A673 (cell line): ENCODE data around the gene CMIP. TPM values are rescaled to one million over a fixed set of nuclear protein-coding genes. Genes with fewer than 3 reads are reported as not detected.

Experiments used
- BruUV-seq: library from RNA; stranded (reverse); fragments of 400-500 nt; replicated peaks from 2 replicates; lab custom pipeline; 2021; lab: Mats Ljungman, UMichigan
- CTCF ChIA-PET: fragments of 300-600 bp; sonication (Branson Sonifier 250); formaldehyde crosslinking; loops from one replicate; lab custom pipeline; 2022; ENCODE audit warnings: antibody characterized with exemption; lab: Charles Lee
- POLR2A ChIA-PET: fragments of 300-600 bp; sonication (Branson Sonifier 250); formaldehyde crosslinking; loops from one replicate; lab custom pipeline; 2022; ENCODE audit warnings: antibody characterized with exemption; ENCODE audit not compliant: low non-redundant PET; lab: Charles Lee
- DNase-seq: peaks from one replicate; pipeline ENCODE4 v3.0.0-alpha.2; 2015; ENCODE audit warnings: low spot score
- H3K27ac ChIP-seq: fragments of 200-600 bp; sonication (generic); 2 replicates; pipeline ENCODE4 v1.5.1; 2016; ENCODE audit warnings: mixed run types, low read depth, mild to moderate bottlenecking, mixed read lengths, antibody characterized with exemption, low read length; ENCODE audit not compliant: poor library complexity, severe bottlenecking
- H3K27me3 ChIP-seq: fragments of 200-600 bp; sonication (generic); replicated peaks from 2 replicates; pipeline ENCODE4 v1.6.1; 2017; ENCODE audit warnings: mixed run types, low read depth, mild to moderate bottlenecking, mixed read lengths, antibody characterized with exemption, low read length; ENCODE audit not compliant: insufficient read depth, poor library complexity
- H3K36me3 ChIP-seq: fragments of 200-600 bp; sonication (generic); 2 replicates; pipeline ENCODE4 v1.6.1; 2016; ENCODE audit warnings: mixed run types, mild to moderate bottlenecking, mixed read lengths, antibody characterized with exemption, low read length; ENCODE audit not compliant: insufficient read depth, poor library complexity, severe bottlenecking
- H3K4me1 ChIP-seq: fragments of 200-600 bp; sonication (generic); 2 replicates; pipeline ENCODE4 v1.6.1; 2017; ENCODE audit warnings: mixed run types, mild to moderate bottlenecking, mixed read lengths, antibody characterized with exemption, low read length; ENCODE audit not compliant: insufficient read depth, poor library complexity, severe bottlenecking
- H3K4me3 ChIP-seq: fragments of 200-600 bp; sonication (generic); 2 replicates; pipeline ENCODE4 v1.5.1; 2016; ENCODE audit warnings: low read depth, mixed run types, mild to moderate bottlenecking, mixed read lengths, low read length; ENCODE audit not compliant: poor library complexity, severe bottlenecking
- H3K9me3 ChIP-seq: fragments of 200-600 bp; sonication (generic); 2 replicates; pipeline ENCODE4 v1.6.1; 2016; ENCODE audit warnings: mixed run types, low read depth, mild to moderate bottlenecking, mixed read lengths, antibody characterized with exemption, low read length; ENCODE audit not compliant: poor library complexity, severe bottlenecking
- EZH2 ChIP-seq: fragments of 200-600 bp; sonication (generic); IDR thresholded peaks from 2 replicates; pipeline ENCODE4 v1.6.1; 2017; ENCODE audit warnings: borderline replicate concordance, low read depth, mild to moderate bottlenecking, mixed read lengths, antibody characterized with exemption, low read length; ENCODE audit not compliant: poor library complexity, severe bottlenecking
- intact Hi-C: fragments of 100-400 bp; cut with micrococcal nuclease; formaldehyde crosslinking; loops from one replicate; pipeline ENCODE4 v1.10.0; 2022; ENCODE audit not compliant: unreplicated experiment
- total RNA-seq: library from RNA; stranded (reverse); gene quantifications from 2 replicates; pipeline ENCODE4 v1.2.3, GENCODE V29; 2021
- TF ChIP-seq, protein P1 (sequence below): fragments of 300-800, 200-600 bp; sonication (generic); conservative IDR thresholded peaks from 2 replicates; pipeline ENCODE4 v1.5.1; 2017; ENCODE audit warnings: low read depth, mild to moderate bottlenecking, antibody characterized with exemption, low read length, moderate library complexity, mixed read lengths

The CMIP gene
- total RNA-seq, 1 experiment from 2014 or later = 25.5 TPM

DNA sequence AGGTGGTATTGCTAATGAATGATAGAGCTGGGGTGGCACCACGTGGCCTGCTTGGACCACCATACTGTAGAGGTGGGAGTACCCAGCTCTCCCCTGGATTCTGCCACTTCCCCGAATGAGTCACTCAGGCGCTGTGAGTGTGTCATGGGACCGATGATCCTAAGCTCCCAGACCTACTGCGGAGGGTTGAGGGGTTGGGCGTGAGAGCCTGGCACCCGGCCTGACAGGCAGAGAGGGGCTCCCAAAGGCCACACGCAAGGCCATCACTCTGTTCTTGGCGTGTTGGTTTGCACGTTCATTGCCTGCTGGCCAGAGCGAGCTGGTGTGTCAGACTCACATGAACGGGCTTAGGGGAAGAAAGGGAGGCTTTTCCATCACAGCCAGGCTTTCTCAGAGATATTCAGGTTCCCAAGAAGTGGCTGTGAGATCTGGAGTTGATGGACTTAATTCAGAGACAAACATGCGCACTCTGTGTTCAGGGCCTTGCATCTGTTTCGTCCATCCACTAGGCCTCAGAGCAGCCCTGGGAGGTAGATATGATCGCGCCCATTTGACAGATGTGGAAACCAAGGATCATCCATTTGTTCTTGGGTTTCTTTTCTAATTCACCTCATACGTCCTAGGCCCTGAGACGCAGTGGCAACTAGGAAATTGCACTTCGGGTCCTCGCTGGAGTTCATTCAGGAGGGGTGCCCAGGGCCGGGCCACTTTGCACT is 41.4 kb downstream of the CMIP start:
- no peaks in the 10 kb centered on the region for H3K4me1 ChIP-seq
- ChIA-PET POLR2A (no interaction called here), CTCF (interaction anchor here (0.6 kb wide), 1 partner anchor 75 kb away, joined by 17 read pairs; no protein-coding TSS in a partner anchor)

DNA sequence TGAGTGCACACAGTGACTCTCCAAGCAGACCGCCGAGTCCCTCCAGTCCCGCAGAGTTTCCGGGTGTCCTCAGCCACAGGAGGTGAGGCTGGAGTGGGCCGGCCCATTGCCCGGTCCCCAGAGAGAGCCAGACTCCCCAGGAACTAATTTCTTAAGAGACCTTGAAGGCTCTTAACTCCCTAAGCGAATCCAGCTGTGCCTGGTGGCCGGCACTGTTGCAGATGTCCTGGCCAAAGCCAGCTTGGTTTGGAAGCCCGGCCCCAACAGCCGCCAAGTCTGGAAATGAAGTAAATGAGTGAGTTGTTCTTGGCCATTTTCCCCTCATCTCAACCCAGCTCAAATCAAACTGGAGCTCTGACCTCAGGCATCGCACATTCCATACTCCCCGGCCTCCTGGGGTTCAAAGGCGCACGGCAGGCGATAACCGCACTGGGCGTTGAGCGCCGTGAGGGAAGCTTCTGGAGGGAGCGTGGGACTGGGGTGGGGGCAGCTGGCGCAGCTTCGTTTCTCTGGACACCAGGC is 42.0 kb downstream of the CMIP start:
- Histone ChIP-seq H3K27ac (no peak overlapping the region), H3K36me3 (no peaks in the 10 kb centered on the region), H3K4me1 (peaks cover 3% of the 10 kb centered on the region), H3K9me3 (no peaks in the 10 kb centered on the region), H3K27me3 (no peaks in the 10 kb centered on the region), H3K4me3 (no peak overlapping the region)
- CTCF ChIA-PET = no interaction called here
- intact Hi-C loops = no loop called here
- TF ChIP-seq, protein P1, sequence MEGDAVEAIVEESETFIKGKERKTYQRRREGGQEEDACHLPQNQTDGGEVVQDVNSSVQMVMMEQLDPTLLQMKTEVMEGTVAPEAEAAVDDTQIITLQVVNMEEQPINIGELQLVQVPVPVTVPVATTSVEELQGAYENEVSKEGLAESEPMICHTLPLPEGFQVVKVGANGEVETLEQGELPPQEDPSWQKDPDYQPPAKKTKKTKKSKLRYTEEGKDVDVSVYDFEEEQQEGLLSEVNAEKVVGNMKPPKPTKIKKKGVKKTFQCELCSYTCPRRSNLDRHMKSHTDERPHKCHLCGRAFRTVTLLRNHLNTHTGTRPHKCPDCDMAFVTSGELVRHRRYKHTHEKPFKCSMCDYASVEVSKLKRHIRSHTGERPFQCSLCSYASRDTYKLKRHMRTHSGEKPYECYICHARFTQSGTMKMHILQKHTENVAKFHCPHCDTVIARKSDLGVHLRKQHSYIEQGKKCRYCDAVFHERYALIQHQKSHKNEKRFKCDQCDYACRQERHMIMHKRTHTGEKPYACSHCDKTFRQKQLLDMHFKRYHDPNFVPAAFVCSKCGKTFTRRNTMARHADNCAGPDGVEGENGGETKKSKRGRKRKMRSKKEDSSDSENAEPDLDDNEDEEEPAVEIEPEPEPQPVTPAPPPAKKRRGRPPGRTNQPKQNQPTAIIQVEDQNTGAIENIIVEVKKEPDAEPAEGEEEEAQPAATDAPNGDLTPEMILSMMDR = no peak
- no peak for TF ChIP-seq EZH2
- no TSS peak for BruUV-seq
- DNase-seq = no peak
- POLR2A ChIA-PET = no interaction called here

More for the DNA sequence above, 41.4 kb downstream of the CMIP start:
- Histone ChIP-seq H3K36me3 (no peaks in the 10 kb centered on the region), H3K4me3 (no peak overlapping the region), H3K9me3 (no peaks in the 10 kb centered on the region), H3K27ac (no peak overlapping the region), H3K27me3 (no peaks in the 10 kb centered on the region)
- TF ChIP-seq EZH2 = no peak
- TF ChIP-seq, protein P1 = no peak
- intact Hi-C loops = no loop called here
- no peak for DNase-seq
- BruUV-seq = no TSS peak

DNA sequence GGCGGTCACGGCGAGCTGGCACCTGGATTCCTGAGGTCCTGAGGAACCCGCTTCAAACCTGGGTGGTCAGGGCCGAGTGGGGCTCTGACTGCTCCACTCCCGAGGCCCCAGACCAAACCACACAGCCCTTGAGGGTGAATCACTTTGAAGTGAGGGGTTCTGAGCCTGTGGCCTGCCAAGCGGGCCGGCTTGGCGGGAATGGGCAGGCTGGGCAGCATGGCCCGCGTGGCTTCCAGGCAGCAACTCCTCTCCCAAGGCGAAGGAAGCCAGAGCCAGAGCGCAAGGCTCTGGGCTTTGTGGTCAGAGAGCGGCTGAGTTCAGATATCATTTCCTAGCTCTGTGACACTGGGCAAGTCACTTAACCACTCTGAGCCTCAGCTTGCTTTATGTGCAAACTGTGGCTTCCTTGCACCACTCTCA is 42.7 kb downstream of the CMIP start:
- Histone ChIP-seq H3K4me1 (peaks cover 10% of the 10 kb centered on the region), H3K9me3 (no peaks in the 10 kb centered on the region), H3K4me3 (no peak overlapping the region), H3K27me3 (no peaks in the 10 kb centered on the region), H3K36me3 (no peaks in the 10 kb centered on the region), H3K27ac (no peak overlapping the region)
- no peak for TF ChIP-seq EZH2
- TF ChIP-seq, protein P1 = no peak
- ChIA-PET POLR2A (no interaction called here), CTCF (no interaction called here)
- no peak for DNase-seq
- no TSS peak for BruUV-seq
- intact Hi-C loops = no loop called here
